Body of pancreas (tissue), 4 donors: ENCODE measurements around the gene SP100.

ENCODE experiments used
- POLR2A ChIP-seq, 3 donors: fragments of 450-650 bp; IDR thresholded peaks; one replicate each; pipeline ENCODE4 v1.6.1; 2016; ENCODE audit warnings: antibody characterized with exemption in 3 of 3, mild to moderate bottlenecking in 2 of 3
- TF ChIP-seq, protein P1 (sequence below), 7 experiments: fragments of 450-650 bp in 4 of 7; fragments of 200-600 bp in 3 of 7; sonication (generic) in 3 of 7; IDR thresholded peaks; one replicate each; pipeline ENCODE4 v1.5.1; 2016 to 2019; ENCODE audit warnings: antibody characterized with exemption in 7 of 7

GRCh38 chr2:230414302-230414701 is 1.7 kb upstream of the SP100 start:
- TF ChIP-seq, protein P1, sequence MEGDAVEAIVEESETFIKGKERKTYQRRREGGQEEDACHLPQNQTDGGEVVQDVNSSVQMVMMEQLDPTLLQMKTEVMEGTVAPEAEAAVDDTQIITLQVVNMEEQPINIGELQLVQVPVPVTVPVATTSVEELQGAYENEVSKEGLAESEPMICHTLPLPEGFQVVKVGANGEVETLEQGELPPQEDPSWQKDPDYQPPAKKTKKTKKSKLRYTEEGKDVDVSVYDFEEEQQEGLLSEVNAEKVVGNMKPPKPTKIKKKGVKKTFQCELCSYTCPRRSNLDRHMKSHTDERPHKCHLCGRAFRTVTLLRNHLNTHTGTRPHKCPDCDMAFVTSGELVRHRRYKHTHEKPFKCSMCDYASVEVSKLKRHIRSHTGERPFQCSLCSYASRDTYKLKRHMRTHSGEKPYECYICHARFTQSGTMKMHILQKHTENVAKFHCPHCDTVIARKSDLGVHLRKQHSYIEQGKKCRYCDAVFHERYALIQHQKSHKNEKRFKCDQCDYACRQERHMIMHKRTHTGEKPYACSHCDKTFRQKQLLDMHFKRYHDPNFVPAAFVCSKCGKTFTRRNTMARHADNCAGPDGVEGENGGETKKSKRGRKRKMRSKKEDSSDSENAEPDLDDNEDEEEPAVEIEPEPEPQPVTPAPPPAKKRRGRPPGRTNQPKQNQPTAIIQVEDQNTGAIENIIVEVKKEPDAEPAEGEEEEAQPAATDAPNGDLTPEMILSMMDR (IDR thresholded peaks at IDR 0.05) = no peak
- no peak for TF ChIP-seq POLR2A (IDR thresholded peaks at IDR 0.05)
